Measurements from ENCODE around the gene MOB3B.

The MOB3B gene

GRCh38 chr9:27353474-27354229, 176.0 kb downstream of the MOB3B start:
- no peak for DNase-seq

DNA sequence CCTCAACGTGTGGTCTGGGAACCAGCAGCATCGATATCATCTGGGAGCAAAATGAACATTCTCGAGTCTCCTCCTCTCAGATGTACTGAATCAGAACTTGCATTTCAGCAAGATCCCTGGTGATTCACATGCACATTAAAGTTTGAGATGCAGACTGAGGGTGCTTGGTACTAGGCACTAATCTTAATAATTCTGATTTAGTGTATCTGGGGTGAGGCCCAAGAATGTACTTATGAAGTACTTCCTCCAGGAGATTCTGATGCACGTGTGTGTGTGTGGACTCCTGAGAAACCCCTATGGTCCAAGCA, 176.5 kb downstream of the MOB3B start:
- DNase-seq, result no peak

GRCh38 chr9:27352457-27353165, 177.0 kb downstream of the MOB3B start:
- no peak for DNase-seq

GRCh38 chr9:27351438-27351837, 178.2 kb downstream of the MOB3B start:
- no peak for DNase-seq

DNA sequence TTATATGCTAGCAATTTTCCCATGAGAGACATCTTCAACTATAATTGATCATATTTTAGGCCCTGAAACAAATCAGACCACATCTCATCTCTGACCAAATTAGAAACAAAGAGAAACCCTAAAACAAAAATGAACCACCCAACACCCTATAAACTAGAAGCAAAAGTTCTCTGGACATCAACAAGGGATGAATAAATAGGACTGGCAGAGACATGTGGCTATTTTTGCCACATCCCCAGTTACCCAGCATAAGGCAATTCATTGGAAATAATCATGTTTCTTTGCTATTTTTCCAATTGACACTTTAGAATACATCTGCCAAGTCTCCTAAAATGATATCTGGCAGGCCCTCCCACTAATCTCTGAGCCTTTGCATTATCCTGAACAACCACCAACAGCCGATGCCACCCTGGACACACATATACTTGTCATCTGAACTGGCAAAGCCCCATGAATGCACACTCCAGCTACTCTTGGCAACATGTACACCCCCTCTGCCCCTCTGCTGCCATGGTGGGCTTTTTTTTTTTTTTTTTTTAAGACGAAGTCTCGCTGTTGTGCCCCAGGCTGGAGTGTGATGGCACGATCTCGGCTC, 179.1 kb downstream of the MOB3B start:
- no peak for DNase-seq

GRCh38 chr9:27349698-27350080, 179.9 kb downstream of the MOB3B start:
- no peak for DNase-seq

DNA sequence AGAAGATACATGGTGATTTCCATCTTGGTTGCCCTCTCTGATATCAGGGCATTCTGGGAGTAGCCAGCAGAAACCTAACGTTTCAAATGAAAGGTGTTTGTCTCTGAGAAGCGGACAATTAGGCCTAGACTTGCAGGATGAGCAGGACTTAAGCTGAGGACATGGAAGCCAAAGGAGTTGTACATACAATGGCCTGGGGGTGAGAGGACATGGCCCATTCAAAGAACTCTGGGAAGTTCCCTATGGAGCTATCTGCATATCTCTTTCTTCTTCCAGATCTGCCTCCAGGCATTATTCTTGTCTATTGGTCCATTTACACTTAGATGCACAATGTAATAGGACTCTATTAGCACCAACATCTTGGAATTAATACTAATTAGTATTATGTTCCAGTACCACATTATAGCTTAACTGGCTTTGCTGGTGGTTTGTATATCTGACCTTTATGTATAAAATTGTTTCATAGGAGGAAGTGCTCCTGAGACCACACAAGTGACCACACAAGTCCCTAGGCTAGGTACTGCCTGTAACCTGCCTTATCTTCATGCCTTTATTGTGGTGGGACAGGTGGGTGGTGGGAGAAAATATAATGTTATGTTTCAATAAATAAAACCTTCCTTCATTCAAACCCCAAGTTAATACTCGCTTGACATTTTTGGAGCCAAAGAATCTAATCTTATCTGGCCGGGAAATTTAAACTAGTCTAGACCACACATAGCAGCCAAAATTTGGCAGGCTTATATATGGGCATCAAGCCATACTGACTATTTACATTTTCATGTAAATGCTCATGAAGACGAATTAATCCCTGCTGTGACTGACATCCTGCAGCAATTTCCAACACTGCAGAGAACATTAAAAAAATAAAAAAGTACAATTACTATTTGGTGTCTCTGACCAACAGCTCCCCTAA, 180.6 kb downstream of the MOB3B start:
- no peak for DNase-seq

DNA sequence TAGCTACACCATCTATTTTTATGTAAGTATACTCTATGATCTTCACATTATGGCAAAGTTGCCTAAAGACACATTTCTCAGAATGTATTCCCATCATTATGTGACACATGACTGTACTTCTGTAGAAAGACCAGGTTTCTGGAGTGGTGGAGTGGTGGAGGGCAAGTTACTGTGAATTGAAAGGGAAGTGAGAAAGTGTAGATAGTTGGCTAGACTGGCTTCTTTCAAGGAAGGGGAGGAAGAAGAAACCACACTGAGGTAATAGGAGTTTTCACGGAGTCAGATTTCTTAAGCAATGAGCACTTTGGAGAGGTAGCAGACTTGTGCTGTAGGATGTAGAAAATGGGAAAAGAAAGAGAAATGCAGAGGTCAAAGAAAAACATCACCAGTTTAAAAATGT, 181.7 kb downstream of the MOB3B start:
- DNase-seq, result no peak

GRCh38 chr9:27344776-27345175, 184.8 kb downstream of the MOB3B start:
- DNase-seq, result no peak

GRCh38 chr9:27341545-27342294, 187.9 kb downstream of the MOB3B start:
- no peak for DNase-seq

DNA sequence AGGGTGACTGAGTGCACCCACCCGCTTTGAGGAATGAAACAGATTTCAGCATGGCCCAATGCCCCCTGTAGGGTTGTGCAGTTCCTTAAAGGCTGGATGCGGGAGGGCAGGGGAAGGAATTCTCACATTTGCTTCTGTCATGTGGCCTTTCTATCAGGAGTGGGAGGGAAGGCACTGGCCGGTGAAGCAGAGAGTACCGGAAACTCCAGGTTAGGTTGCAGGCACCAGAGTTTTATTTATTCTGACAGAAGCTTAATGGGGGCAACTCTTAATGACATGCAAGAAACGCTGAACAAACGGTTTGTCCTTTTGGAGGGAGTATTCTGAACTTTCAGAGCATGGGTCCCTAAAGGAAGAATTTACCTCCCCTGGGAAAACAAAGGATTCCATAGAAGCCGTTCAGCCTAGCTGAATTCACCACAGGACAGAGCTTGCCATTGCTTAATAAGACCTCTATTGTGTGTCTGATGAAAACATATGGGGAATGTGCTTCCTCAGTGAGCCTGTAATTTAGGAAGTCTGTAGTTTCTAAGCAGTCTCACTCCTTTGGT, 188.6 kb downstream of the MOB3B start:
- DNase-seq, result no peak

DNA sequence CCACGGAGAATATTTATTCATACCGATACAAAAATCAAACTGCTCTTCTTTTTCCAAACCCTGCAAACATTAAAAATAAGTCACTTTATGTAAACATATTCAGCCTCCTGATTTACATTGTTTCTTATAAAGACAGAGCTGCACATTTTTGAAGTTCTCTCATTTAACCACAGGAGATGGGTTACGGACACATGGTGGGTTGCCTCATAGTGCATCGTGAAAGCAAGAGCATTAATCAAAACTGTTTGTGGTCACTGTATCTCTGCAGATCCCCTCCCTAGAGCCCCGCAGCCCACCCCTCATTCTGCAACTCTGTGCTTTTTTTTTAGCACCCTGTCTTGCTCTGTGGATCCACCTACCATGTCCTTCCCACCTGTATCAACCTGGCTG, 189.3 kb downstream of the MOB3B start:
- no peak for DNase-seq

DNA sequence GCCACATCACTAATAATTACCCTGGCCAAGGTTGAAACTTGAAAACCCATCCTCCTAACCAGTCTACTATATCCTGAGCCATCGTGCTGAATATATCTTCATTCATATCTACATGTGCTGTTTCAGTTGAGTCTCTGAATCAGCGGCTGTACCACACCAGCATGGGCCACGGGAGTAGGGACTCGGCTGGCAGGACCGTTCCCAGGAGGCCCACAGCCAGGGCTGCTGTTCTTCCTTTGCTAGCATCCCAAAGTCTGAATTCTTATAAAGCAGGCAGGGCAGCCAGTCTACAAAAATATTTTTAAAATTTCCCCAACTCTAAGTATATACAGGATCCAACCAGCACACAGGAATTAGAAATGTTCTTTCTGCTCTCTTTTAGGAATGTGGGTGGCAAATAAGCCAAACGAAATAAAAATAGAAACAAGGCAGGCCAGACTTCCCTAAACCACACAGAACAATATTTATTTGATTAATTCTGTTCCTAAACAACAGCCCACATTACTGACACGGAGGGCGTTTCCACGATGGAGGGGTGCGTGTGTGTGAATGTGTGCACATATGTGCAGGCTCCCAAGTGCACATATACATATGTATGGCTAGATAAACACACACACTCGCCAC, 189.8 kb downstream of the MOB3B start:
- no peak for DNase-seq

- DNase-seq, result no peak
Observed at GRCh38 chr9:27338527-27338903, 191.1 kb downstream of the MOB3B start.

GRCh38 chr9:27337833-27338526, 191.6 kb downstream of the MOB3B start:
- no peak for DNase-seq

DNA sequence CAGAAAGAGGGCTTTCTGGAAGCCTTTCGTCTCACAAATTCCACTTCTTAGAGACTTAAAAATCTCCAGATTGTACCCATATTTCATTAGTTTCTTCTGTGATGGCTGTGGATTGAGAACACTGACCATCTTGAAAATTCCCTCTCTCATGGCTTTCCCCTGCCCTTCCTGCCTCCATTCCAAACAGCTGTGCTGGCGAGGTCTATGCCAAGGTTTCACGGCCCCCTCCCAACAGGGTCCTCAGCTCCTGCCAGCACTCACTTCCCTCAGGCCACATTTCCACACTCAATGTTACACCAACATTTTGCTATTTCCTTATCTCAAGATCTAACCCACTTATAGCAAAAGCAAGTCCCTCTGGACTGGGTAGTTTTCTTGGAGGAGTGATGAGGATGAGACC, 192.4 kb downstream of the MOB3B start:
- no peak for DNase-seq

DNA sequence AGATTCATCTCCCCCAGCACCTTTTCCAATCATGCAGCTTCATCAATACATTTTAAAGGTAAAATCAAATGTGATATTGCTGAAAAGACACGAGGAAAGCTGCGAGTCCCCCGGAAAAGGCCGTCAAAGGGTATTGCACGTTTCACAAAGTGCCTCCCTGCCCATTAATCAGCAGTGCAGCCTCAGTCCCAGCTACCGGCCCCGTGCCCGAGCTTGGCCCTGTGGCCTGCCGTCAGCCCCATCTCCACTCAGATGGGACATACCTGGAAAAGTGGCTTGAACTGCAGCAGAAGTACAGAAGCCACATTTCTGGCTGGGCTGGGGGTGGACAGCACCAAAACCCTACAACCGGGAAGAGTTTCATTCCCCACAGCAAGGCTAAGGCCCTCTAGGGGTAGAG, 192.8 kb downstream of the MOB3B start:
- no peak for DNase-seq

DNA sequence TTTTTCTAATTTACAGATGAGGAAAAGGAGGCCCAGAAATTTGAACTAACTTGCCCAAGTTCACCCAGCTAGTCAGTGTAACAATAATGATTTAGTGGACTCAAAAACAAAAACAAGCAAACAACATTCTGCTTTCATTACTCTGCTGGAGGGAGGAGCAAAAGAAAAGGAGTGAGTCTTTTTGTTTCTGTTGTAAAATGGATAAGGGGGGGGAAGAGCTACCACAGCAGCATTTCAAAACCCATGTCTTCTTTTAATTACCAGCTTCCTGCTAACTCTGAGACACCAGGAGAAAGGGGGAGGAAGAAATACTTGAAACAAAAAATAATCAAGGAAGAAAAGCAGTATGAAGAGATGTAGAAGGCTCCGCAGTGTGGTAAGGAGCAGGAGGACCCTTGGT, 193.5 kb downstream of the MOB3B start:
- DNase-seq, result no peak

DNA sequence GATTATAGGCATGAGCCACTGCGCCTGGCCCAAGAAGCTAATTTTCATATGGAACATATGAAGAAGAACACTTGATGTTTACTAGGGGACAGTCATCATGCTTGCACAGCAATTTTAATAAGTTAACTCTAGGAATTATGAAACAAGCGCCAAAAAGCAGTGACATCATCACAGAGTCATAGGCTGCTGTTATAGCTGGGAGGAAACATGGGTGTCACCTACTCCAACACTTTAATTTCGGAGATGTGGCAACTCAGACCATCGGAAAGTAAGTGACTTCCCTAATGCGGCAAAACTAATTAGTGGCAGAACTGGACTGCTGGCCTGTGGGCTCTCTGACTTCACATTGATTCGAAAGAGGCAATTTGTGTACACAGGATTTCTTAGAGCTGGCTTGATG, 194.5 kb downstream of the MOB3B start:
- DNase-seq, result no peak

DNA sequence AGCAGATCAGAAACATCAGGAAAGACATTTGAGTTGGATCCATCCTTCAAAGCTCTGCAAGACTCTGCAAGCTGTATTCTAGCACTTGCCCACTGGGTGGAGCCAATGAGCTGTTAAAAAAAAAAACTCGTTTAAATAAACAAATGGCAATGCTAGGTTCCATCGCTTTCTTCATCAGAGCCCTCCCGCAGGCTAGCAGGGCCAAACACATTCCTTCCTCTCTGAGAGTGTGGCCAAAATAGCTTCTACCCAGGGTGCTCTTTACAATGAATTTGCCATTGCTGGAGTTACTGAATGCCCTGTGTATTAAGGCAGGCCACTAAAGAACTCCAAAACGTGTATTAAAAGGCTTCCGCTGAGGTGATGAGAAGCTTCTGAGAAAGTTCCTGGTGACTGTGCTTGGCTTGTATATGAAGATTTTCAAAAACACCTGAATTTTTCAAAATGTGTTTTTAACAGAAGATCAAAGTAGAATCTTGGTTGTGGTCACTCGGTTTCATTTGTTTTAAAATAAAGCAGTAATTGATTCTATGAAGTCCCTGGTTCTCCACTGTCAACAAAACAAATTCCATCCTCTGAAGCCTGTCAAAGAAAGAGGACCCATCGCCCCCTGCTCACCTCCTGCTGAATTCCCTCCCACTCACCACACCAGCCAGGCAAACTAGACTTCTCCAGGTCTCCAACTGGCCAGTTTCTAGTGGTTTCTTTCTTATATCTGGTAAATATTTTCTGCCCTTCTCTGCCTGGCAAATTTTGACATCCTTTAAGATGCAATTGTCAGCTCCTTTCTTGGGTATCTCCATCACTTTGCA, 196.2 kb downstream of the MOB3B start:
- peak; percentile 34 for DNase-seq

Measured in activated naive CD4-positive, alpha-beta T cell treated with Interleukin-2 at 50 U/mL for 16 hours (primary cell).